HEK293 (cell line): ENCODE data around the gene DNASE1L3.

Experiments used
- CTCF ChIA-PET: fragments of 350-600 bp; formaldehyde crosslinking; extraction: SDS; loops from one replicate; lab custom pipeline; 2021; ENCODE audit warnings: antibody characterized with exemption; lab: Yijun Ruan, JAX
- POLR2A ChIA-PET: fragments of 300-600 bp; formaldehyde crosslinking; extraction: SDS; loops from one replicate; lab custom pipeline; 2020; ENCODE audit warnings: antibody characterized with exemption, inconsistent platforms; lab: Yijun Ruan, JAX
- H3K27ac ChIP-seq: fragments of 200-500 bp; sonication (Bioruptor generic); 2 replicates; pipeline ENCODE4 v1.5.1; 2014; ENCODE audit warnings: low read depth, low read length, control low read depth, inconsistent platforms; ENCODE audit errors: extremely low read depth
- H3K36me3 ChIP-seq, 2 experiments: fragments of 200-500 bp in 1 of 2; sonication (Bioruptor generic) in 1 of 2; 1 replicate in 1 of 2; 2 replicates in 1 of 2; pipeline ENCODE4 v1.5.1; 2014 to 2017; ENCODE audit warnings: inconsistent platforms in 2 of 2, low read length in 2 of 2; ENCODE audit not compliant: control insufficient read depth in 2 of 2, insufficient read depth in 1 of 2
- H3K4me1 ChIP-seq: fragments of 200-500 bp; sonication (Bioruptor generic); 2 replicates; pipeline ENCODE4 v1.5.1; 2014; ENCODE audit warnings: mild to moderate bottlenecking, low read length, inconsistent platforms; ENCODE audit not compliant: control insufficient read depth, insufficient read depth
- H3K4me3 ChIP-seq: 2 replicates; pipeline ENCODE4 v1.5.1; 2011; ENCODE audit warnings: low read depth, mild to moderate bottlenecking, control low read depth, low read length, moderate library complexity
- H3K9me3 ChIP-seq: fragments of 200-500 bp; sonication (Bioruptor generic); 2 replicates; pipeline ENCODE4 v1.5.1; 2014; ENCODE audit warnings: low read depth, low read length, inconsistent platforms; ENCODE audit not compliant: control insufficient read depth, insufficient read depth
- BCL6B ChIP-seq: fragments of 450-650 bp; formaldehyde crosslinking; IDR thresholded peaks from 2 replicates; pipeline ENCODE4 v1.5.1; 2017; ENCODE audit warnings: missing biosample characterization, missing genetic modification characterization
- EGR2 ChIP-seq: fragments of 450-650 bp; formaldehyde crosslinking; IDR thresholded peaks from 2 replicates; pipeline ENCODE4 v1.5.1; 2016; ENCODE audit warnings: low read depth, missing biosample characterization, missing genetic modification characterization
- GLI4 ChIP-seq: fragments of 450-650 bp; formaldehyde crosslinking; IDR thresholded peaks from 2 replicates; pipeline ENCODE4 v1.5.1; 2016; ENCODE audit warnings: missing biosample characterization, missing genetic modification characterization
- INSM2 ChIP-seq: fragments of 450-650 bp; formaldehyde crosslinking; IDR thresholded peaks from 2 replicates; pipeline ENCODE4 v1.5.1; 2016; ENCODE audit warnings: missing biosample characterization, missing genetic modification characterization
- KLF10 ChIP-seq: fragments of 450-650 bp; IDR thresholded peaks from 2 replicates; pipeline ENCODE4 v1.5.1; 2018; ENCODE audit warnings: missing biosample characterization, mild to moderate bottlenecking, missing genetic modification characterization
- KLF9 ChIP-seq: fragments of 450-650 bp; formaldehyde crosslinking; IDR thresholded peaks from 2 replicates; pipeline ENCODE4 v1.5.1; 2016; ENCODE audit warnings: missing biosample characterization, missing genetic modification characterization, low read depth
- PRDM1 ChIP-seq: fragments of 450-650 bp; formaldehyde crosslinking; IDR thresholded peaks from 2 replicates; pipeline ENCODE4; 2016; ENCODE audit warnings: missing biosample characterization, missing genetic modification characterization
- PRDM10 ChIP-seq: fragments of 450-650 bp; formaldehyde crosslinking; IDR thresholded peaks from 2 replicates; pipeline ENCODE4 v1.5.1; 2016; ENCODE audit warnings: missing biosample characterization, missing genetic modification characterization
- SP2 ChIP-seq: fragments of 450-650 bp; formaldehyde crosslinking; IDR thresholded peaks from 2 replicates; pipeline ENCODE4 v1.5.1; 2016; ENCODE audit warnings: missing biosample characterization, missing genetic modification characterization
- ZBTB26 ChIP-seq: fragments of 450-650 bp; formaldehyde crosslinking; optimal IDR thresholded peaks from 2 replicates; pipeline ENCODE3; 2016; ENCODE audit warnings: missing biosample characterization, mild to moderate bottlenecking, missing genetic modification characterization
- ZFHX2 ChIP-seq: fragments of 450-650 bp; formaldehyde crosslinking; conservative IDR thresholded peaks from 2 replicates; pipeline ENCODE4 v1.5.1; 2016; ENCODE audit warnings: missing biosample characterization, missing genetic modification characterization
- ZIC2 ChIP-seq: fragments of 450-650 bp; formaldehyde crosslinking; IDR thresholded peaks from 2 replicates; pipeline ENCODE4 v1.5.1; 2016; ENCODE audit warnings: missing biosample characterization, missing genetic modification characterization
- ZNF221 ChIP-seq: fragments of 450-650 bp; formaldehyde crosslinking; IDR thresholded peaks from 2 replicates; pipeline ENCODE4 v1.5.1; 2017; ENCODE audit warnings: missing biosample characterization, missing genetic modification characterization, borderline replicate concordance
- ZNF354C ChIP-seq: fragments of 450-650 bp; formaldehyde crosslinking; IDR thresholded peaks from 2 replicates; pipeline ENCODE4 v1.5.1; 2016; ENCODE audit warnings: missing biosample characterization, missing genetic modification characterization, low read depth, borderline replicate concordance
- ZNF391 ChIP-seq: fragments of 450-650 bp; formaldehyde crosslinking; IDR thresholded peaks from 2 replicates; pipeline ENCODE4 v1.5.1; 2016; ENCODE audit warnings: low read depth, missing biosample characterization, missing genetic modification characterization, borderline replicate concordance
- ZNF398 ChIP-seq: fragments of 450-650 bp; formaldehyde crosslinking; IDR thresholded peaks from 2 replicates; pipeline ENCODE4 v1.5.1; 2017; ENCODE audit warnings: missing biosample characterization, missing genetic modification characterization
- ZNF426 ChIP-seq: fragments of 450-650 bp; formaldehyde crosslinking; IDR thresholded peaks from 2 replicates; pipeline ENCODE4 v1.5.1; 2017; ENCODE audit warnings: missing biosample characterization, missing genetic modification characterization, mild to moderate bottlenecking, inconsistent platforms, moderate library complexity
- ZNF560 ChIP-seq: fragments of 450-650 bp; formaldehyde crosslinking; IDR thresholded peaks from 2 replicates; pipeline ENCODE4 v1.5.1; 2017; ENCODE audit warnings: missing biosample characterization, missing genetic modification characterization, borderline replicate concordance
- ZNF692 ChIP-seq: fragments of 450-650 bp; formaldehyde crosslinking; IDR thresholded peaks from 2 replicates; pipeline ENCODE4 v1.5.1; 2016; ENCODE audit warnings: missing biosample characterization, missing genetic modification characterization
- ZNF843 ChIP-seq: fragments of 450-650 bp; formaldehyde crosslinking; IDR thresholded peaks from 2 replicates; pipeline ENCODE4 v1.5.1; 2016; ENCODE audit warnings: missing biosample characterization, missing genetic modification characterization

DNASE1L3 gene

GRCh38 chr3:58190882-58191281 lies 19.9 kb downstream of the DNASE1L3 start (continued):
- TF ChIP-seq INSM2 (no peak), GLI4 (no peak), ZNF354C (tag by site-specific recombination) (no peak)

- H3K9me3 ChIP-seq = no peaks in the 10 kb centered on the region
- no peak overlapping the region for H3K27ac ChIP-seq
- CTCF ChIA-PET = interaction anchor here (0.6 to 1.1 kb wide), 3 partner anchors 16 to 227 kb away, joined by 3 to 4 read pairs (median 3); partner anchors contain the start of genes HTD2 and RPP14
- H3K4me3 ChIP-seq = no peak overlapping the region
- POLR2A ChIA-PET = no interaction called here
- H3K4me1 ChIP-seq = no peaks in the 10 kb centered on the region; the same call in 1 of the 2 replicates
- TF ChIP-seq ZNF560 (tag by site-specific recombination) (no peak), ZIC2 (tag by site-specific recombination) (peak; percentile 37; the same call in 1 of the 2 replicates)
- H3K36me3 ChIP-seq = no peaks in the 10 kb centered on the region
Observed at GRCh38 chr3:58190291-58190690, 20.5 kb downstream of the DNASE1L3 start.

- TF ChIP-seq EGR2 (tag by site-specific recombination) = no peak
- TF ChIP-seq SP2 = no peak
- no peak for TF ChIP-seq ZNF221 (tag by site-specific recombination)
- TF ChIP-seq ZNF391 (tag by site-specific recombination) = no peak
- no peak for TF ChIP-seq ZNF426
- TF ChIP-seq KLF9 (tag by site-specific recombination) = no peak
- TF ChIP-seq ZFHX2 (tag by site-specific recombination) = no peak
- TF ChIP-seq BCL6B (tag by site-specific recombination) = no peak
- no peak for TF ChIP-seq ZBTB26 (tag by site-specific recombination)
- TF ChIP-seq PRDM1 (tag by site-specific recombination) = no peak
- no peak for TF ChIP-seq KLF10 (tag by site-specific recombination)
- TF ChIP-seq ZNF398 (tag by site-specific recombination) = no peak
- no peak for TF ChIP-seq PRDM10 (tag by site-specific recombination)
- no peak for TF ChIP-seq ZNF843 (tag by site-specific recombination)
- no peak for TF ChIP-seq ZNF692 (tag by site-specific recombination)
- no peak overlapping the region for H3K4me3 ChIP-seq
- POLR2A ChIA-PET = interaction anchor here (0.6 kb wide), 1 partner anchor 182 kb away, joined by 5 read pairs; no protein-coding TSS in a partner anchor
- CTCF ChIA-PET = interaction anchor here (0.5 to 4.6 kb wide), 5 partner anchors 11 to 116 kb away, joined by 3 to 55 read pairs (median 11); partner anchors contain the start of genes HTD2 and RPP14
- H3K4me1 ChIP-seq = no peaks in the 10 kb centered on the region; the same call in 1 of the 2 replicates
- no peak overlapping the region for H3K27ac ChIP-seq
- no peaks in the 10 kb centered on the region for H3K9me3 ChIP-seq
- no peaks in the 10 kb centered on the region for H3K36me3 ChIP-seq
Observed at GRCh38 chr3:58189691-58190090, 21.1 kb downstream of the DNASE1L3 start.
